K562 (cell line): ENCODE results near the gene SLC1A1. TPM values are rescaled to one million over a fixed set of nuclear protein-coding genes. Genes with fewer than 3 reads are reported as not detected.
A peak's percentile ranks its signal among the peaks of the same experiment; 100 is the strongest.

ENCODE experiments used
- ATAC-seq: fragments of 200-7000 bp; cut with Tn5 transposase; 3 replicates; pipeline ENCODE4 v1.9.1; 2020; ENCODE audit warnings: moderate library complexity
- BruUV-seq: library from RNA; stranded (reverse); fragments of 400-500 nt; replicated peaks from 2 replicates; lab custom pipeline; 2021; lab: Mats Ljungman, UMichigan
- CTCF ChIA-PET: fragments of 300-600 bp; formaldehyde crosslinking; extraction: SDS; loops from one replicate; lab custom pipeline; 2021; ENCODE audit warnings: low intra/inter-chr PET ratio; lab: Yijun Ruan, JAX
- POLR2A ChIA-PET: fragments of 300-600, 350-650 bp; sonication (Branson Sonifier 250); formaldehyde crosslinking; extraction: SDS; loops from one replicate; lab custom pipeline; 2021; ENCODE audit warnings: antibody characterized with exemption, inconsistent platforms; lab: Yijun Ruan, JAX
- DNase-seq, 4 experiments: peaks; one replicate each; pipeline versions ENCODE4 v3.0.0 to v3.0.0-alpha.2; 2011 to 2018; ENCODE audit warnings: low spot score in 3 of 4, mixed read lengths in 3 of 4; ENCODE audit errors: extremely low read depth in 1 of 4
- FAIRE-seq: peaks from 2 replicates; lab custom pipeline; 2011; peaks lifted over from hg19 to GRCh38; lab: Jason Lieb, UNC
- H2AFZ ChIP-seq: 2 replicates; pipeline ENCODE4 v1.6.0; 2011; ENCODE audit warnings: low read depth, low read length, control low read depth, inconsistent platforms
- H3K27ac ChIP-seq: fragments of 200-600 bp; 3 replicates; pipeline ENCODE4 v1.8.0; 2011; ENCODE audit warnings: low read depth, mild to moderate bottlenecking, control low read depth, inconsistent platforms, low read length, moderate library complexity, mixed read lengths; ENCODE audit errors: extremely low read depth
- H3K27me3 ChIP-seq, 2 experiments: fragments of 300-600 bp in 1 of 2; 2 replicates in 1 of 2; 3 replicates in 1 of 2; pipeline versions ENCODE4 v1.6.0 to v1.8.0; 2011; ENCODE audit warnings: inconsistent platforms in 2 of 2, low read length in 2 of 2, mild to moderate bottlenecking in 1 of 2, mixed read lengths in 1 of 2, moderate library complexity in 1 of 2; ENCODE audit not compliant: control insufficient read depth in 2 of 2, insufficient read depth in 2 of 2
- H3K36me3 ChIP-seq: fragments of 300-600 bp; 3 replicates; pipeline ENCODE4 v1.8.0; 2011; ENCODE audit warnings: mild to moderate bottlenecking, low read length, inconsistent platforms; ENCODE audit not compliant: control insufficient read depth, insufficient read depth
- H3K4me1 ChIP-seq, 2 experiments: fragments of 200-600 bp in 1 of 2; replicated peaks in 1 of 2; 2 replicates in 1 of 2; 3 replicates in 1 of 2; pipeline versions ENCODE4 v1.5.1 to v1.8.0; 2011; ENCODE audit warnings: inconsistent platforms in 2 of 2, low read length in 2 of 2, mild to moderate bottlenecking in 1 of 2, mixed read lengths in 1 of 2, moderate library complexity in 1 of 2; ENCODE audit not compliant: control insufficient read depth in 2 of 2, insufficient read depth in 2 of 2
- H3K4me2 ChIP-seq: 2 replicates; pipeline ENCODE4 v1.6.1; 2011; ENCODE audit warnings: low read length, control low read depth, inconsistent platforms, mixed read lengths; ENCODE audit not compliant: insufficient read depth
- H3K4me3 ChIP-seq: fragments of 200-600 bp; sonication (generic), shearing (Covaris generic); 2 replicates; pipeline ENCODE4 v1.5.1; 2016; ENCODE audit warnings: control low read depth, inconsistent platforms
- H3K79me2 ChIP-seq: fragments of 200-600 bp; 3 replicates; pipeline ENCODE4 v1.8.0; 2011; ENCODE audit warnings: low read length, inconsistent platforms; ENCODE audit not compliant: control insufficient read depth, insufficient read depth
- H3K9ac ChIP-seq, 2 experiments: 2 replicates each; pipeline versions ENCODE4 v1.6.0 to v1.6.1; 2011; ENCODE audit warnings: low read depth in 2 of 2, low read length in 2 of 2, control low read depth in 1 of 2, inconsistent platforms in 1 of 2, mild to moderate bottlenecking in 1 of 2, mixed read lengths in 1 of 2; ENCODE audit not compliant: insufficient read depth in 1 of 2
- H3K9me1 ChIP-seq: one replicate; pipeline ENCODE4 v1.6.0; 2011; ENCODE audit warnings: inconsistent platforms, mild to moderate bottlenecking, low read length, moderate library complexity; ENCODE audit not compliant: control insufficient read depth, insufficient read depth
- H3K9me3 ChIP-seq: replicated peaks from 2 replicates; pipeline ENCODE4 v1.5.1; 2011; ENCODE audit warnings: low read depth, low read length, inconsistent platforms; ENCODE audit not compliant: control insufficient read depth, insufficient read depth
- H4K20me1 ChIP-seq: replicated peaks from 2 replicates; pipeline ENCODE4 v1.6.1; 2011; ENCODE audit warnings: low read length, inconsistent platforms, mixed read lengths; ENCODE audit not compliant: control insufficient read depth, insufficient read depth
- ASH1L ChIP-seq: fragments of 450-650 bp; IDR thresholded peaks from 2 replicates; pipeline ENCODE4 v1.6.1; 2018; ENCODE audit warnings: borderline replicate concordance, mild to moderate bottlenecking, low read depth; ENCODE audit not compliant: partially characterized antibody
- KDM1A ChIP-seq, 2 experiments: fragments of 450-650 bp; IDR thresholded peaks; 2 replicates each; pipeline ENCODE4 v1.6.1; 2016; ENCODE audit warnings: mild to moderate bottlenecking in 2 of 2
- RB1 ChIP-seq: fragments of 450-650 bp; IDR thresholded peaks from 2 replicates; pipeline ENCODE4 v1.6.1; 2017; ENCODE audit warnings: low read depth, mild to moderate bottlenecking
- ZNF76 ChIP-seq: fragments of 250-450 bp; sonication (Bioruptor Pico); IDR thresholded peaks from 2 replicates; pipeline ENCODE4 v1.4.0; 2020; ENCODE audit warnings: mild to moderate bottlenecking, moderate library complexity, borderline replicate concordance
- WGBS: fragments of 100-300 bp; shearing (Covaris generic); methylation state at CpG from one replicate; pipeline ENCODE4 v1.1.6; 2016; ENCODE audit warnings: low coverage, mixed read lengths; ENCODE audit not compliant: insufficient coverage; ENCODE audit errors: missing lambda C conversion rate; 5-methylcytosine and 5-hydroxymethylcytosine counted together
- in situ Hi-C: fragments of 300-500 bp; cut with MboI; formaldehyde crosslinking; loops from 4 replicates; pipeline ENCODE4 v1.15.0; 2018; ENCODE audit warnings: inconsistent platforms, mixed read lengths
- intact Hi-C: fragments of 100-400 bp; cut with micrococcal nuclease; formaldehyde crosslinking; loops from 2 replicates; pipeline ENCODE4 v1.14.2; 2022
- polyA plus RNA-seq, 8 experiments: library from polyadenylated mRNA; depleted of rRNA in 4 of 8; stranded (reverse) in 5 of 8; unstranded in 3 of 8; fragments of >200 nt; fragmentation: Nextera tagmentation in 2 of 8; fragmentation: Illumina TruSeq in 1 of 8; extraction: Ambion mirVana in 2 of 8; extraction: Trizol in 1 of 8; gene quantifications; 2 replicates each; pipeline versions ENCODE4 v1.2.1 to v1.2.3, GENCODE V29; 2011 to 2014; ENCODE audit warnings: inconsistent platforms in 1 of 8, missing spikeins in 1 of 8
- total RNA-seq, 7 experiments: library from RNA; depleted of rRNA in 6 of 7; stranded (reverse); fragments of >200 nt in 6 of 7; fragmentation: Illumina TruSeq in 2 of 7; extraction: Trizol in 2 of 7; gene quantifications; 2 replicates each; pipeline versions ENCODE4 v1.2.1 to v1.2.3, GENCODE V29; 2011 to 2021; ENCODE audit warnings: low replicate concordance in 1 of 7
- TF ChIP-seq, protein P1 (sequence below): fragments of 250-450 bp; sonication (Bioruptor Pico); IDR thresholded peaks from 2 replicates; pipeline ENCODE4 v1.5.0; 2021; ENCODE audit warnings: mild to moderate bottlenecking, borderline replicate concordance
- TF ChIP-seq, protein P2 (sequence below): sonication (generic); formaldehyde crosslinking; IDR thresholded peaks from 2 replicates; pipeline ENCODE4 v1.8.0; 2022; ENCODE audit warnings: missing genetic modification reagents, mild to moderate bottlenecking, borderline replicate concordance

The SLC1A1 gene
- total and polyA plus RNA-seq, 9 of the 15 experiments (the other 6 are each of a cell fraction or from before 2014, with no cell fraction given), result 0.11 to 0.16 TPM; not detected in 7

DNA sequence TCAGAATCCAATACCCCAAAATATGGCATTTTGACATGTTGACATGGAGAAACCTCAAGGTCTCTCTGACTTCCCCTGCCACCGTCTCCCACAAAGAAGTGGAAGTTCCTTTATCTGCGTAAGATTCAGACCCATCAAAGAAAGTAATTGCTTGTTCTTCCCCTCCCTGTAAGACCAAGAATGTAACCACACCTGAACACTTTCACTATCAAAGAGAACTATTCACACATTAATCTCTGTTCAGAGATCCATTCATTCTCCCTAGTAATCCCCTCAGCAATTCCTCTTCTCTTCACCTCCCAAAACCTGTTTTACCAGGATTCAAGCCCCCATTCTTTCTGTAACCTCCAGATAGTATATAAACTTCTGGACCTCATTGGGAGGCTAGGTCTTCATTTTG lies 4.1 kb upstream of the SLC1A1 start (continued):
- TF ChIP-seq, protein P1, sequence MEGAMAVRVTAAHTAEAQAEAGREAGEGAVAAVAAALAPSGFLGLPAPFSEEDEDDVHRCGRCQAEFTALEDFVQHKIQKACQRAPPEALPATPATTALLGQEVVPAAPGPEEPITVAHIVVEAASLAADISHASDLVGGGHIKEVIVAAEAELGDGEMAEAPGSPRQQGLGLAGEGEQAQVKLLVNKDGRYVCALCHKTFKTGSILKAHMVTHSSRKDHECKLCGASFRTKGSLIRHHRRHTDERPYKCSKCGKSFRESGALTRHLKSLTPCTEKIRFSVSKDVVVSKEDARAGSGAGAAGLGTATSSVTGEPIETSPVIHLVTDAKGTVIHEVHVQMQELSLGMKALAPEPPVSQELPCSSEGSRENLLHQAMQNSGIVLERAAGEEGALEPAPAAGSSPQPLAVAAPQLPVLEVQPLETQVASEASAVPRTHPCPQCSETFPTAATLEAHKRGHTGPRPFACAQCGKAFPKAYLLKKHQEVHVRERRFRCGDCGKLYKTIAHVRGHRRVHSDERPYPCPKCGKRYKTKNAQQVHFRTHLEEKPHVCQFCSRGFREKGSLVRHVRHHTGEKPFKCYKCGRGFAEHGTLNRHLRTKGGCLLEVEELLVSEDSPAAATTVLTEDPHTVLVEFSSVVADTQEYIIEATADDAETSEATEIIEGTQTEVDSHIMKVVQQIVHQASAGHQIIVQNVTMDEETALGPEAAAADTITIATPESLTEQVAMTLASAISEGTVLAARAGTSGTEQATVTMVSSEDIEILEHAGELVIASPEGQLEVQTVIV (CRISPR knock-in tag), result no peak
- TF ChIP-seq ZNF76 (CRISPR knock-in tag), result no peak
- no peak for TF ChIP-seq RB1
- TF ChIP-seq ASH1L, result no peak

DNA sequence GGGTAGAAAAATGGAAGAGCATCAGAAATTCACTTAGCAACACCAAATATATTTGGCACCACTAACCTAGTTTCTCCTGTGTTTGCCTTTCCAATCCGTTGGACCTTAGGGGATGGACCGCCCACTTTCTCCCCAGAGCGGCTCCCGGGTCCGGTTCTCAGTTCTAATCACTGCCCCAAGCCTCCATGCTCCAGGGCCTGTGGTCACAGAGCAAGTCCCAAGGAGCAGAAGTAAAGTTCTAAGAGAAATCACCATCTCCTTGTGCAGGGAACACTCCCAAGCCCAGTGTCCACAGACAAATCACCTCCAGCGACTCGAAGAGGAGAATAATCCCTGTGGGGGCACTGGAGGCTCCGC lies 728 bp upstream of the SLC1A1 start:
- ChIA-PET POLR2A (interaction anchor here (0.9 kb wide), 1 partner anchor 34 kb away, joined by 4 read pairs; no protein-coding TSS in a partner anchor), CTCF (no interaction called here)
- no peak for ATAC-seq
- no TSS peak for BruUV-seq
- H3K4me3 ChIP-seq, result no peak overlapping the region
- 4% methylated on average over 8 of the region's 8 CpGs for WGBS
- no peaks in the 10 kb centered on the region for H3K79me2 ChIP-seq
- no peaks in the 10 kb centered on the region for H3K9me1 ChIP-seq
- in situ Hi-C loops, result no loop called here
- no peak overlapping the region for H2AFZ ChIP-seq
- H3K9ac ChIP-seq, result no peak overlapping the region
- no peak for FAIRE-seq
- peaks cover 0 to 22% of the 10 kb centered on the region in 2 experiments; a peak in 2 of 5 replicates for H3K27me3 ChIP-seq
- H3K4me2 ChIP-seq, result no peak overlapping the region
- no peak overlapping the region for H3K27ac ChIP-seq
- no peak for DNase-seq
- peaks cover 0 to 12% of the 10 kb centered on the region in 2 experiments; a peak in 2 of 5 replicates for H3K4me1 ChIP-seq
- intact Hi-C loops, result no loop called here
- TF ChIP-seq, protein P2, sequence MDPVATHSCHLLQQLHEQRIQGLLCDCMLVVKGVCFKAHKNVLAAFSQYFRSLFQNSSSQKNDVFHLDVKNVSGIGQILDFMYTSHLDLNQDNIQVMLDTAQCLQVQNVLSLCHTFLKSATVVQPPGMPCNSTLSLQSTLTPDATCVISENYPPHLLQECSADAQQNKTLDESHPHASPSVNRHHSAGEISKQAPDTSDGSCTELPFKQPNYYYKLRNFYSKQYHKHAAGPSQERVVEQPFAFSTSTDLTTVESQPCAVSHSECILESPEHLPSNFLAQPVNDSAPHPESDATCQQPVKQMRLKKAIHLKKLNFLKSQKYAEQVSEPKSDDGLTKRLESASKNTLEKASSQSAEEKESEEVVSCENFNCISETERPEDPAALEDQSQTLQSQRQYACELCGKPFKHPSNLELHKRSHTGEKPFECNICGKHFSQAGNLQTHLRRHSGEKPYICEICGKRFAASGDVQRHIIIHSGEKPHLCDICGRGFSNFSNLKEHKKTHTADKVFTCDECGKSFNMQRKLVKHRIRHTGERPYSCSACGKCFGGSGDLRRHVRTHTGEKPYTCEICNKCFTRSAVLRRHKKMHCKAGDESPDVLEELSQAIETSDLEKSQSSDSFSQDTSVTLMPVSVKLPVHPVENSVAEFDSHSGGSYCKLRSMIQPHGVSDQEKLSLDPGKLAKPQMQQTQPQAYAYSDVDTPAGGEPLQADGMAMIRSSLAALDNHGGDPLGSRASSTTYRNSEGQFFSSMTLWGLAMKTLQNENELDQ (CRISPR knock-in tag), result no peak
- 0 out of 4 replicates have a peak, but pooled peaks of 1 of the 2 experiments have one; percentile 1 for TF ChIP-seq KDM1A (IDR thresholded peaks at IDR 0.05)
- H3K9me3 ChIP-seq, result no peaks in the 10 kb centered on the region
- no peaks in the 10 kb centered on the region for H3K36me3 ChIP-seq
- H4K20me1 ChIP-seq, result no peaks in the 10 kb centered on the region
